T-cell (primary cell): ENCODE results near the gene SLC38A7. TPM values are rescaled to one million over a fixed set of nuclear protein-coding genes. Genes with fewer than 3 reads are reported as not detected.
"Not testable (repeated sequence)": the region's sequence is repeated elsewhere in the genome, so short reads cannot be mapped to it uniquely, and the experiment has no call there.

ENCODE experiments used
- ATAC-seq, 4 experiments: fragments of 200-7000 bp in 3 of 4; fragments of 150-1000 bp in 1 of 4; cut with Tn5 transposase; replicated peaks in 1 of 4; 1 replicate in 3 of 4; 2 replicates in 1 of 4; pipeline ENCODE4 v1.10.0; 2021; ENCODE audit warnings: moderate library complexity in 3 of 4, mild to moderate bottlenecking in 2 of 4, moderate number of reproducible peaks in 1 of 4
- CTCF ChIA-PET, 2 donors: fragments of 300-600 bp; sonication (Branson Sonifier 250); formaldehyde crosslinking; loops; one replicate each; lab custom pipeline; 2022; ENCODE audit warnings: antibody characterized with exemption in 2 of 2; lab: Charles Lee
- POLR2A ChIA-PET, 2 donors: fragments of 300-600 bp; sonication (Branson Sonifier 250); formaldehyde crosslinking; loops; one replicate each; lab custom pipeline; 2022; ENCODE audit warnings: antibody characterized with exemption in 2 of 2; lab: Charles Lee
- DNase-seq, 35 experiments: peaks; one replicate each; pipeline versions ENCODE4 v3.0.0 to v3.0.0-alpha.2; 2013 to 2023
- H3K27ac ChIP-seq: one replicate; pipeline ENCODE4 v1.5.1; 2013; ENCODE audit warnings: low read length
- H3K27me3 ChIP-seq, 2 experiments: replicated peaks in 1 of 2; 1 replicate in 1 of 2; 2 replicates in 1 of 2; pipeline versions ENCODE4 v1.6.1 to v1.7.0; 2013; ENCODE audit warnings: low read length in 1 of 2, mixed read lengths in 1 of 2; ENCODE audit not compliant: control insufficient read depth in 2 of 2, insufficient read depth in 2 of 2; ENCODE audit errors: extremely low read depth in 1 of 2
- H3K36me3 ChIP-seq, 2 donors: 1 replicate in 1 of 2; 2 replicates in 1 of 2; pipeline versions ENCODE4 v1.6.1 to v1.7.0; 2013; ENCODE audit warnings: low read length in 1 of 2; ENCODE audit not compliant: control insufficient read depth in 2 of 2, insufficient read depth in 1 of 2; ENCODE audit errors: extremely low read depth in 1 of 2
- H3K4me1 ChIP-seq, 2 experiments: 1 replicate in 1 of 2; 2 replicates in 1 of 2; pipeline versions ENCODE4 v1.6.1 to v1.7.0; 2013; ENCODE audit warnings: low read length in 2 of 2, mixed read lengths in 1 of 2; ENCODE audit not compliant: insufficient read depth in 2 of 2, control insufficient read depth in 1 of 2; ENCODE audit errors: extremely low read depth in 1 of 2
- H3K4me3 ChIP-seq, 2 donors: 1 replicate in 1 of 2; 2 replicates in 1 of 2; pipeline versions ENCODE4 v1.5.1 to v1.7.0; 2013; ENCODE audit warnings: mild to moderate bottlenecking in 2 of 2, low read length in 1 of 2, moderate library complexity in 1 of 2; ENCODE audit not compliant: control insufficient read depth in 1 of 2; ENCODE audit errors: extremely low read depth in 1 of 2
- H3K9me3 ChIP-seq: 2 replicates; pipeline ENCODE4 v1.7.0; 2013
- H3K27ac Mint-ChIP-seq, 2 donors: one replicate each; pipeline ENCODE4 v1.8.0; 2020 to 2021; ENCODE audit warnings: mild to moderate bottlenecking in 2 of 2, mixed read lengths in 2 of 2
- H3K27me3 Mint-ChIP-seq, 2 donors: one replicate each; pipeline ENCODE4 v1.8.0; 2021 to 2022; ENCODE audit warnings: mixed read lengths in 2 of 2
- H3K36me3 Mint-ChIP-seq: one replicate; pipeline ENCODE4 v1.8.0; 2021; ENCODE audit warnings: mixed read lengths
- H3K4me1 Mint-ChIP-seq, 3 donors: one replicate each; pipeline ENCODE4 v1.8.0; 2020 to 2022; ENCODE audit warnings: mixed read lengths in 3 of 3, mild to moderate bottlenecking in 1 of 3
- H3K4me3 Mint-ChIP-seq, 3 donors: one replicate each; pipeline ENCODE4 v1.8.0; 2020 to 2022; ENCODE audit warnings: mild to moderate bottlenecking in 3 of 3, mixed read lengths in 3 of 3, moderate library complexity in 3 of 3
- H3K9me3 Mint-ChIP-seq, 3 donors: one replicate each; pipeline ENCODE4 v1.8.0; 2020 to 2022; ENCODE audit warnings: mixed read lengths in 3 of 3
- WGBS: methylation state at CpG from one replicate; pipeline ENCODE4 v1.1.5; 2013; ENCODE audit warnings: missing lambda C conversion rate; ENCODE audit not compliant: insufficient coverage; 5-methylcytosine and 5-hydroxymethylcytosine counted together
- total RNA-seq, 35 experiments: library from RNA in 6 of 35; stranded (reverse) in 6 of 35; fragments of 120-200 nt in 1 of 35; gene quantifications; one replicate each; pipeline versions ENCODE4 v1.2.1 to v1.2.4 and lab custom pipeline; 2013 to 2026

SLC38A7 gene
- total RNA-seq, 5 donors from 2014 or later (not counting 1 experiment from before 2014, with no cell fraction given), result 7.7 to 15.5 (median 13.4) TPM

DNA sequence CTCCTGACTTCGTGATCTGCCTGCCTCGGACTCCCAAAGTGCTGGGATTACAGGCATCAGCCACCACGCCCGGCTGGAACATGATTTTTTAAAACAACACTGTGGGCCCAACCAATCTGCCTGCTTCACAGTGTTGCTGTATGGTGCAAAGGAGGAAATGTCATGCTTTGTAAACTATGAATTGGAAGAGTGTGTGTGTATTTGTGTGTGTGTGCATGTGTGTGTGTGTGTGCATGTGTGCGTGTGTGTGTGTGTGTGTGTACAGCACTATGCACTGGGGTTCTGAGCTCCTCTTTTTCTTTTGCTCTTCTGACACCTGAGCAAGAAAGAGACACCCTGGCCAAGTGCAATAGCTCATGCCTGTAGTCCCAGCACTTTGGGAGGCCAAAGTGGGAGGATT lies 40.5 kb downstream of the SLC38A7 start:
- CTCF ChIA-PET, result no interaction called here
- H3K9me3 Mint-ChIP-seq, result no peaks in the 10 kb centered on the region
- ATAC-seq (no peak), DNase-seq (no peak)
- peaks cover 0 to 4% of the 10 kb centered on the region in 2 donors for H3K27me3 Mint-ChIP-seq
- H3K36me3 Mint-ChIP-seq, result no peaks in the 10 kb centered on the region
- no peaks in the 10 kb centered on the region for H3K4me1 Mint-ChIP-seq
- 80% methylated on average over 5 of the region's 5 CpGs for WGBS
- no peak overlapping the region for H3K4me3 Mint-ChIP-seq
- no peaks in the 10 kb centered on the region for H3K9me3 ChIP-seq
- H3K27ac ChIP-seq, result no peak overlapping the region
- no peaks in the 10 kb centered on the region for H3K36me3 ChIP-seq
- POLR2A ChIA-PET, result no interaction called here
- H3K27ac Mint-ChIP-seq, result no peak overlapping the region
- H3K27me3 ChIP-seq, result peaks cover 0 to 5% of the 10 kb centered on the region in 2 experiments
- no peak overlapping the region for H3K4me3 ChIP-seq
- H3K4me1 ChIP-seq, result no peaks in the 10 kb centered on the region

GRCh38 chr16:58640949-58641348 lies 43.6 kb downstream of the SLC38A7 start:
- Histone ChIP-seq H3K4me1 (no peaks in the 10 kb centered on the region), H3K27me3 (no peaks in the 10 kb centered on the region), H3K27ac (no peak overlapping the region), H3K4me3 (no peak overlapping the region), H3K36me3 (no peaks in the 10 kb centered on the region), H3K9me3 (no peaks in the 10 kb centered on the region)
- POLR2A ChIA-PET, result interaction anchor here in 1 of 2 donors (0.5 kb wide), 1 partner anchor 12 kb away, joined by 4 read pairs; no protein-coding TSS in a partner anchor
- CTCF ChIA-PET, result no interaction called here
- ATAC-seq, result no peak
- Mint-ChIP-seq H3K9me3 (no peaks in the 10 kb centered on the region), H3K4me3 (no peak overlapping the region), H3K4me1 (no peaks in the 10 kb centered on the region), H3K27ac (no peak overlapping the region), H3K36me3 (no peaks in the 10 kb centered on the region), H3K27me3 (peaks cover 0 to 6% of the 10 kb centered on the region in 2 donors)
- DNase-seq, result no peak
- WGBS, result no CpG with 5 or more reads among the region's 5 CpGs

DNA sequence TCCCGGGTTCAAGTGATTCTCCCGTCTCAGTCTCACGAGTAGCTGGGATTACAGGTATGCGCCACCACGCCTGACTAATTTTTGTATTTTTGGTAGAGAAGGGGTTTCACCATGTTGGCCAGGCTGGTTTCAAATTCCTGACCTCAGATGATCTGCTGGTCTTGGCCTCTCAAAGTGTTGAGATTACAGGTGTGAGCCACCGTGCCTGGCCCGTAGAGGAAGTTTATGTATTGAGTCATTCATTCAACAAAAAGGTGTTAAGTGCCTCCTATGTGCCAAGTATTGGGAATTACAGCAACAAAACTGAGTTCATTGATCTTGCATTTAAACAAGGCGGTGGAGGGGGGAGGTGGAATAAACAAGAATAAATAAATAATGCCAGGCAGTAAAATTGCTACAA lies 44.7 kb downstream of the SLC38A7 start:
- POLR2A ChIA-PET, result no interaction called here
- Mint-ChIP-seq H3K4me1 (no peaks in the 10 kb centered on the region), H3K27ac (no peak overlapping the region), H3K36me3 (no peaks in the 10 kb centered on the region), H3K4me3 (no peak overlapping the region), H3K9me3 (no peaks in the 10 kb centered on the region), H3K27me3 (peaks cover 0 to 6% of the 10 kb centered on the region in 2 donors)
- no CpG with 5 or more reads among the region's 8 CpGs for WGBS
- Histone ChIP-seq H3K36me3 (no peaks in the 10 kb centered on the region), H3K27me3 (no peaks in the 10 kb centered on the region), H3K4me1 (no peaks in the 10 kb centered on the region), H3K27ac (no peak overlapping the region), H3K4me3 (no peak overlapping the region), H3K9me3 (no peaks in the 10 kb centered on the region)
- DNase-seq (no peak), ATAC-seq (no peak)
- CTCF ChIA-PET, result no interaction called here

GRCh38 chr16:58639230-58639629 lies 45.3 kb downstream of the SLC38A7 start:
- H3K36me3 Mint-ChIP-seq, result no peaks in the 10 kb centered on the region
- H3K27ac ChIP-seq, result no peak overlapping the region
- no peaks in the 10 kb centered on the region for H3K27me3 ChIP-seq
- no peak for ATAC-seq
- H3K4me3 ChIP-seq, result no peak overlapping the region
- no peaks in the 10 kb centered on the region for H3K36me3 ChIP-seq
- ChIA-PET POLR2A (no interaction called here), CTCF (no interaction called here)
- no peak for DNase-seq
- no peaks in the 10 kb centered on the region for H3K4me1 Mint-ChIP-seq
- H3K9me3 ChIP-seq, result no peaks in the 10 kb centered on the region
- no CpG with 5 or more reads among the region's 4 CpGs for WGBS
- H3K4me1 ChIP-seq, result no peaks in the 10 kb centered on the region
- no peak overlapping the region for H3K4me3 Mint-ChIP-seq
- H3K27me3 Mint-ChIP-seq, result peaks cover 0 to 6% of the 10 kb centered on the region in 2 donors
- H3K9me3 Mint-ChIP-seq, result no peaks in the 10 kb centered on the region
- no peak overlapping the region for H3K27ac Mint-ChIP-seq

GRCh38 chr16:58638148-58639036 lies 46.2 kb downstream of the SLC38A7 start:
- ChIA-PET CTCF (interaction anchor here in 1 of 2 donors (0.5 kb wide), 1 partner anchor 466 kb away, joined by 4 read pairs; no protein-coding TSS in a partner anchor), POLR2A (no interaction called here)
- no peak overlapping the region for H3K4me3 ChIP-seq
- no peaks in the 10 kb centered on the region for H3K9me3 ChIP-seq
- no peaks in the 10 kb centered on the region for H3K4me1 ChIP-seq
- 85% methylated on average over 6 of the region's 8 CpGs for WGBS
- no peaks in the 10 kb centered on the region for H3K4me1 Mint-ChIP-seq
- H3K36me3 ChIP-seq, result no peaks in the 10 kb centered on the region
- no peak overlapping the region for H3K27ac ChIP-seq
- DNase-seq, result peak in 1 of 35 experiments; percentile 19
- H3K27ac Mint-ChIP-seq, result no peak overlapping the region
- H3K9me3 Mint-ChIP-seq, result no peaks in the 10 kb centered on the region
- peaks cover 0 to 6% of the 10 kb centered on the region in 2 donors for H3K27me3 Mint-ChIP-seq
- no peaks in the 10 kb centered on the region for H3K36me3 Mint-ChIP-seq
- no peak for ATAC-seq
- no peak overlapping the region for H3K4me3 Mint-ChIP-seq
- no peaks in the 10 kb centered on the region for H3K27me3 ChIP-seq

- H3K27me3 ChIP-seq, H3K4me1 ChIP-seq, H3K9me3 Mint-ChIP-seq, DNase-seq, H3K27ac ChIP-seq, H3K36me3 ChIP-seq, H3K4me1 Mint-ChIP-seq, H3K27ac Mint-ChIP-seq, CTCF ChIA-PET, H3K27me3 Mint-ChIP-seq, H3K4me3 ChIP-seq, H3K36me3 Mint-ChIP-seq, H3K4me3 Mint-ChIP-seq, ATAC-seq, POLR2A ChIA-PET, H3K9me3 ChIP-seq: not testable (repeated sequence)
- WGBS, result no CpG with 5 or more reads among the region's 6 CpGs
Observed at GRCh38 chr16:58637021-58637420, 47.5 kb downstream of the SLC38A7 start.
